Esophagus squamous epithelium (tissue), 4 donors: ENCODE measurements around the gene TERC.

Experiments
- CTCF ChIP-seq, 6 experiments: fragments of 450-650 bp in 4 of 6; fragments of 200-600 bp in 2 of 6; sonication (generic) in 2 of 6; IDR thresholded peaks; one replicate each; pipeline ENCODE4 v1.5.1; 2016 to 2019; ENCODE audit warnings: antibody characterized with exemption in 6 of 6, mild to moderate bottlenecking in 4 of 6, moderate library complexity in 4 of 6
- POLR2A ChIP-seq, 4 donors: fragments of 450-650 bp; IDR thresholded peaks; one replicate each; pipeline ENCODE4 v1.6.1; 2017; ENCODE audit warnings: antibody characterized with exemption in 4 of 4, mild to moderate bottlenecking in 4 of 4, moderate library complexity in 3 of 4

DNA sequence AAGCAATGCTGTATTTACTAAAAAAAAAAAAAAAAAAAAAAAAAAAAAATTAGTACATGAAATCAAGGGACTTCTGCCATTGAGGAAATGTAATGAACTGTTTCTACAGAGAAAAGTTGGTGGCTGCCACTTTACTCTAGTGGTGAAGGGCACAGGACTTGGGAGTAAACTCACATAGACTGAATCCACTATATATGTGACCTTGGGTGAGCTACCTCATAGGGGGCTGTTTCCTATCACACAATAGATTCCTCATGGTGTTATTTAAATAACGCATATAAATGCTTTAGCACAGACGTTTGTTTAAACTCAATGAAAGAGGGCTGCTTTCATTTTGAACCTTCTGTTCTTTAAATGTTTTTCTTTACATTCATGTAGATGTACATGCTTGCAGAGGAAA lies 25.8 kb downstream of the TERC start:
- TF ChIP-seq CTCF (IDR thresholded peaks at IDR 0.05) (no peak), POLR2A (IDR thresholded peaks at IDR 0.05) (no peak)
